ENCODE results near the gene SMPD1.

Gene SMPD1

GRCh38 chr11:6389905-6390717 is at the start of gene SMPD1:
SMPD1 (plus strand) TSS chr11:6390474; CDS start chr11:6390599, 125 bp downstream.
- peak; percentile 97 for DNase-seq

GRCh38 chr11:6345366-6345765 is 44.9 kb upstream of the SMPD1 start:
- no peak for DNase-seq

- no peak for DNase-seq
These were observed 40.2 kb upstream of the SMPD1 start for GRCh38 chr11:6350043-6350442.

- no peak for DNase-seq
These were observed 39.8 kb upstream of the SMPD1 start for GRCh38 chr11:6350486-6350885.

GRCh38 chr11:6351782-6352382 is 38.4 kb upstream of the SMPD1 start:
- DNase-seq, result no peak

GRCh38 chr11:6353367-6353987 is 36.8 kb upstream of the SMPD1 start:
- DNase-seq, result peak; percentile 70

- DNase-seq, result no peak
These were observed 35.4 kb upstream of the SMPD1 start for GRCh38 chr11:6354651-6355485.

- no peak for DNase-seq
These were observed 33.7 kb upstream of the SMPD1 start for GRCh38 chr11:6356503-6357055.

GRCh38 chr11:6357222-6357621 is 33.1 kb upstream of the SMPD1 start:
- DNase-seq, result peak; percentile 7

- DNase-seq, result no peak
These were observed 30.1 kb upstream of the SMPD1 start for GRCh38 chr11:6360183-6360582.

- DNase-seq, result no peak
These were observed 27.9 kb upstream of the SMPD1 start for GRCh38 chr11:6362185-6362872.

- DNase-seq, result peak; percentile 88
These were observed 27.2 kb upstream of the SMPD1 start for GRCh38 chr11:6362873-6363678.

- DNase-seq, result no peak
These were observed 24.6 kb upstream of the SMPD1 start for GRCh38 chr11:6365659-6366058.

- DNase-seq, result peak; percentile 28
These were observed 18.4 kb upstream of the SMPD1 start for GRCh38 chr11:6371825-6372224.

GRCh38 chr11:6377902-6378639 is 12.2 kb upstream of the SMPD1 start:
- peak; percentile 46 for DNase-seq

GRCh38 chr11:6378640-6378989 is 11.7 kb upstream of the SMPD1 start:
- DNase-seq, result no peak

- no peak for DNase-seq
These were observed 5.1 kb upstream of the SMPD1 start for GRCh38 chr11:6385046-6385777.

- no peak for DNase-seq
These were observed 2.3 kb upstream of the SMPD1 start for GRCh38 chr11:6387811-6388599.

GRCh38 chr11:6388748-6389147 is 1.5 kb upstream of the SMPD1 start:
- DNase-seq, result peak; percentile 64

Measured in hematopoietic multipotent progenitor cell treated with erythropoietin and hydrocortisone succinate and interleukin-3 and kit ligand, for 4 days (in vitro differentiated cells).